ENCODE measurements around the gene CD248. TPM values are rescaled to one million over a fixed set of nuclear protein-coding genes. Genes with fewer than 3 reads are reported as not detected.

Gene CD248
- 10 to 100 TPM in 2 of 5 donors, 1 to 10 TPM in 2, under 1 TPM in 1; 0.58 to 66.9 (median 6.8) TPM for total RNA-seq
- 1 to 10 TPM; 2.3 to 5.6 (median 4.6) TPM for polyA plus RNA-seq
- long read RNA-seq, donor 1, transcript CD248-201 (1 exons, 2,558 nt) = major isoform, 54 of 54 reads
- long read RNA-seq, donor 1, partial matches to known transcripts = 0 of 54 reads
- long read RNA-seq, donor 1, other reads (novel, unspliced or antisense) = 0 of 54 reads
- long read RNA-seq, donor 2, transcript CD248-201 (1 exons, 2,558 nt) = major isoform, 70 of 70 reads
- long read RNA-seq, donor 2, partial matches to known transcripts = 0 of 70 reads
- long read RNA-seq, donor 2, other reads (novel, unspliced or antisense) = 0 of 70 reads
- long read RNA-seq, donor 3, transcript CD248-201 (1 exons, 2,558 nt) = major isoform, 40 of 40 reads
- long read RNA-seq, donor 3, partial matches to known transcripts = 0 of 40 reads
- long read RNA-seq, donor 3, other reads (novel, unspliced or antisense) = 0 of 40 reads
- long read RNA-seq, donor 4, transcript CD248-201 (1 exons, 2,558 nt) = major isoform, 11 of 11 reads
- long read RNA-seq, donor 4, partial matches to known transcripts = 0 of 11 reads
- long read RNA-seq, donor 4, other reads (novel, unspliced or antisense) = 0 of 11 reads
- long read RNA-seq, donor 5, transcript CD248-201 (1 exons, 2,558 nt) = major isoform, 155 of 155 reads
- long read RNA-seq, donor 5, partial matches to known transcripts = 0 of 155 reads
- long read RNA-seq, donor 5, other reads (novel, unspliced or antisense) = 0 of 155 reads
- long read RNA-seq, donor 6, transcript CD248-201 (1 exons, 2,558 nt) = major isoform, 99 of 99 reads
- long read RNA-seq, donor 6, partial matches to known transcripts = 0 of 99 reads
- long read RNA-seq, donor 6, other reads (novel, unspliced or antisense) = 0 of 99 reads
- long read RNA-seq, donor 7, transcript CD248-201 (1 exons, 2,558 nt) = major isoform, 161 of 161 reads
- long read RNA-seq, donor 7, partial matches to known transcripts = 0 of 161 reads
- long read RNA-seq, donor 7, other reads (novel, unspliced or antisense) = 0 of 161 reads
- long read RNA-seq, donor 8, transcript CD248-201 (1 exons, 2,558 nt) = major isoform, 54 of 54 reads
- long read RNA-seq, donor 8, partial matches to known transcripts = 0 of 54 reads
- long read RNA-seq, donor 8, other reads (novel, unspliced or antisense) = 0 of 54 reads
- long read RNA-seq, donor 9, transcript CD248-201 (1 exons, 2,558 nt) = major isoform, 143 of 143 reads
- long read RNA-seq, donor 9, partial matches to known transcripts = 0 of 143 reads
- long read RNA-seq, donor 9, other reads (novel, unspliced or antisense) = 0 of 143 reads
- long read RNA-seq, donor 10, transcript CD248-201 (1 exons, 2,558 nt) = major isoform, 17 of 17 reads
- long read RNA-seq, donor 10, partial matches to known transcripts = 0 of 17 reads
- long read RNA-seq, donor 10, other reads (novel, unspliced or antisense) = 0 of 17 reads

DNA sequence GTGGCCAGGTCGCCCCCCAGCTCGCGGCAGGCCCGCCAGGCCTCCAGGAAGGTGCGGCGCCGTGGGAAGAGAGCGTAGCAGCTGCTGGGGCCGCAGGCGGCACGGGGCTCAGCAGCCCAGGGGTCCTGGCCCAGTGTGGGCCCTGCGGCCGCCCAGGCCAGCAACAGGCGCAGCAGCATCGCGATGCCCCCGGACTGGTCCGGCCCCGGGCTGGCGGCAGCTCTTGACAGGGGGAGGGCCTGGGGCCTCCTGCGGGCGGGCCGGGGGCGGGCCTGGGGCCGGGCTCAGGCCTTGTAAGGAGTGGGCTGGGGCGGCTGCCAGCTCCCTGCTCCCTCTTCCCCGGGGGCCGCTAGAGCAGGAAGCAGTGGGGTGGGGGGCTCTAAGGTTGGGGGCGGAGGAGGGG, at the start of gene CD248:
Gene CD248 (minus strand): TSS at position 196 of the 403 bp plus-strand sequence. CDS start 17 bp downstream, at position 179.
- WGBS, 5 donors = 3 to 27% (median 21%) methylated on average over 8 to 29 of the region's 29 CpGs
- intact Hi-C loops (cut with DNase I; ENCODE audit: low total_unique reads) = loop anchor here (10.0 kb wide), 1 partner anchor 68 kb away; no protein-coding TSS in a partner anchor
- DNase-seq = peak in 1 of 2 donors; percentile 94

DNA sequence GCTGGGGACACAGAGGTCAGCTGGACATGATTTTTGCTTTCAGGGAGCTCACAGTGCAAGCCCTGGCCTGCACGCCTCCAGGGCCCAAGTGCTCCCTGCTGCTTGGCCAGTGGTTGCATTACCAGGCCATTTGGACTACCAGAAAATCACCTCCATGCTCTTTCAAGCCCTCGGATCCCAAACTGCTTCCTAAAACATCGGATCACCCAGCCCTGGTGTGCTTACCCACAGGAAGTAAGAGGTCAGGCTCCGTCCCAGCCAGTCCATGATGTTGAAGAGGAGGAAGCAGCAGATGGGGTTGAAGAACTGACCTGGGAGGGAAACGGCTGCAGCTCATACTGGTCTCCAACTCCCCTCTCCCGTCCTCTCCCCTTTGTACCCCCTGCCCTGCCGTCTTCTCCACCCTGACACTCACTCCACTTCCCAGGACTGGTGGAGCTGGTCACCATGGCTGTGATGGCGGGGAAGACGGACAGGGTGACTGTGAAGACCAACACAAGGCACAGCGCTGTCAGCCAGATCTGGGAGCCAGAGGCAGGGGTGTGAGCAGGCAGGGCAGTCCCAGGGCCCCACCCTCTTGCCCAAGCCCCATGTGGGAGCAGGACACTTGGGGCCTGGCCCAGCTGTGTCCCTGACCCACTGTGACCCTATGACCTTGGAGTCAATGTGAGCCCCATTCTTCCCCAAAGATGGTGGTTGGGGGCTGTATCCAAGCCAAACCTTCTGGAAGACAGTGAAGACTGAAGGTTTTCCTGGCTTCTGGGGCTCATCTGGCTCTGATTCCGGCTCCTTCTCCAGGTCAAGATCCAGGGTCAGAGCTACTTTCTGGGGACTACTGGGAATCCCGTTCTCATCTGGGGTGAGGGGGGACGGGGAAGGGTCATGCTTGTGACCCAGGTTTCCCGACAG, 49.1 kb upstream of the CD248 start:
- 70 to 83% (median 77%) methylated on average over 14 of the region's 14 CpGs for WGBS, 5 donors
- intact Hi-C loops (cut with DNase I; ENCODE audit: low total_unique reads) = no loop called here
- H3K4me3 ChIP-seq = no peak overlapping the region

More for the DNA sequence above, at the start of gene CD248:
- H3K9me3 ChIP-seq = no peaks in the 10 kb centered on the region
- H3K4me3 ChIP-seq = peak within 1 kb of the TSS; percentile 46 to 56 (median 52)
- no peaks in the 10 kb centered on the region for H3K36me3 ChIP-seq
- no peak for TF ChIP-seq POLR2A (IDR thresholded peaks at IDR 0.05)
- TF ChIP-seq POLR2AphosphoS5 (IDR thresholded peaks at IDR 0.05) = no peak
- no peak for TF ChIP-seq CTCF (IDR thresholded peaks at IDR 0.05)
- H3K27ac ChIP-seq = peak within 1 kb of the TSS; percentile 65 to 94 (median 84)
- H3K4me1 ChIP-seq = peaks cover 45 to 64% (median 62%) of the 10 kb centered on the region in 4 donors
- H3K27me3 ChIP-seq = peaks cover 0 to 12% (median 0%) of the 10 kb centered on the region in 3 donors

DNA sequence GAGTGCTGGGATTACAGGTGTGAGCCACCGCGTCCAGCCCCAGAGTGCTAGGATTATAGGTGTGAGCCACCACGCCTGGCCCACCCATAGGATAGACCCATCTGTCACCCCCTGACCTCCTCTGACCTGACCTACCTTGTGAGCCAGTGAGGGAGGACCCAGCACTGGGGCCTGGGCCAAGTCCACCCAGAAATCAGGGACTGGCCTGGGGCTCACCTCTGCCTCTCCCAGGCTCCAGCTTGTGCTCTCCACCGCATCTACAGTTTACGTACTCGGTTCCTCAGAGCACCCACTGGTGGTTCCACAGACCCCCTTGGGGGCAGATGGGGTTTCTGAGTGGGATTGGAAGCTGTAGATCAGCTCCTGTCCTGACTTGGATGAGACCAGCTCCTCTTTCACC, 48.3 kb upstream of the CD248 start:
- Histone ChIP-seq H3K9me3 (no peaks in the 10 kb centered on the region), H3K4me3 (no peak overlapping the region), H3K36me3 (peaks cover 0 to 18% (median 15%) of the 10 kb centered on the region in 4 donors), H3K4me1 (peaks cover 4 to 25% (median 14%) of the 10 kb centered on the region in 4 donors), H3K27me3 (no peaks in the 10 kb centered on the region), H3K27ac (peak overlapping the region in 1 of 5 donors; percentile 38)
- WGBS, 5 donors = 86 to 96% (median 91%) methylated on average over 6 of the region's 6 CpGs
- intact Hi-C loops (cut with DNase I; ENCODE audit: low total_unique reads) = no loop called here
- DNase-seq = no peak
- TF ChIP-seq POLR2A (IDR thresholded peaks at IDR 0.05) = no peak
- TF ChIP-seq CTCF (IDR thresholded peaks at IDR 0.05) = no peak
- no peak for TF ChIP-seq POLR2AphosphoS5 (IDR thresholded peaks at IDR 0.05)
- TF ChIP-seq EP300 (IDR thresholded peaks at IDR 0.05) = no peak

More for the DNA sequence above, 49.1 kb upstream of the CD248 start:
- H3K9me3 ChIP-seq = no peaks in the 10 kb centered on the region
- peak overlapping the region in 2 of 5 donors; percentile 6 to 38 for H3K27ac ChIP-seq
- TF ChIP-seq EP300 (IDR thresholded peaks at IDR 0.05) = no peak
- TF ChIP-seq POLR2AphosphoS5 (IDR thresholded peaks at IDR 0.05) = no peak
- no peak for TF ChIP-seq CTCF (IDR thresholded peaks at IDR 0.05)
- no peak for TF ChIP-seq POLR2A (IDR thresholded peaks at IDR 0.05)
- peaks cover 0 to 2% (median under 1%) of the 10 kb centered on the region in 3 donors for H3K27me3 ChIP-seq
- H3K4me1 ChIP-seq = peaks cover 9 to 31% (median 21%) of the 10 kb centered on the region in 4 donors
- H3K36me3 ChIP-seq = peaks cover 0 to 18% (median 8%) of the 10 kb centered on the region in 4 donors
- no peak for DNase-seq

Data from stomach (tissue), 19 donors.